Stimulated activated CD8-positive, alpha-beta memory T cell treated with anti-CD3 and anti-CD28 coated beads, Interleukin-12 subunit alpha, Interleukin-12 subunit beta, amount 100 ng/mL, for 24 hours (primary cell): ENCODE data around the gene IQGAP3.

Experiments
- DNase-seq: peaks from one replicate; pipeline ENCODE4 v3.0.0-alpha.2; 2020; ENCODE audit errors: extremely low read depth

Gene IQGAP3

DNA sequence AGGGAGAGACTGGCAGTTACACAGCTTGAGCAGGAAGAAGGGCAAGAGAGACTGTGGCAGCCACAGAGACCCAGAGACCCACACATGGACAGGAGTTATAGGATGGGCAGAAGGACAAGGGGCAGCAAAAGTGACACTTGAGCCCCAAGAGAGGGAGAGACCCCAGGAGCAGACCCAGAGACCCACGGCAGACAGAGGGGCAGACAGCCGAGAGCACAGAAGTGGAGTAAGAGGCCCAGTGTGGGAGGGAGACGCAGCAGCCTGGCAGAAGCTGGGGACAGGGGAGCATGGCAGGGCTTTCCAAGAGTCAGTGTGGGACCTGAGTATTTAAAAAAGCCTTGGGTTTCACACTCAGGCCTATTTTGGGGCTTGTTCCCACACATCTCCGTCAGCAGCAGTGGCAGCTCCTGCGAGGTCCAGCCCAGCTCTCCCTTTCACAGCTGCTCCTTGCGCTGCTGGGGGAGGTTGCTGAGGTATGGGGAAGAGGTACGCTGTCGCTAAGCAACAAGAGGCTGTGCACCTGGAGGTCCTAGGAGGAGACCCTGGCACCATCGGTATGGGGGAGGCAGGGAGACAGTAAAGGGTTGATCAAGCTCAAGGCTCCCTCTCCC, 62.8 kb downstream of the IQGAP3 start:
- no peak for DNase-seq

DNA sequence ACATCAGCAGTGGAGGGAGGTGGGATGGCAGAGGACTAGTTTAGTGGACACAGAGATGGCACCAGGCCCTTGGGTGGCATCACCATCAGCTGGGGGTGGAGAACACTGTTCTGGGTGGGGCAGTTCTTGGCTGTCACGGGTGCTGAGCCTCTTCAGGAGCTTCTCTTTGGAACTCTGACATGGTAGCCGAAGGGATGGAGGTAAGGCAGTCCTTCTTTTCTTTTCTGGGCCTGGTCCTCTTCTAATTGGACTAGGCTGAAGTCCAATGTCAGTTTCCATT, 63.5 kb downstream of the IQGAP3 start:
- no peak for DNase-seq

DNA sequence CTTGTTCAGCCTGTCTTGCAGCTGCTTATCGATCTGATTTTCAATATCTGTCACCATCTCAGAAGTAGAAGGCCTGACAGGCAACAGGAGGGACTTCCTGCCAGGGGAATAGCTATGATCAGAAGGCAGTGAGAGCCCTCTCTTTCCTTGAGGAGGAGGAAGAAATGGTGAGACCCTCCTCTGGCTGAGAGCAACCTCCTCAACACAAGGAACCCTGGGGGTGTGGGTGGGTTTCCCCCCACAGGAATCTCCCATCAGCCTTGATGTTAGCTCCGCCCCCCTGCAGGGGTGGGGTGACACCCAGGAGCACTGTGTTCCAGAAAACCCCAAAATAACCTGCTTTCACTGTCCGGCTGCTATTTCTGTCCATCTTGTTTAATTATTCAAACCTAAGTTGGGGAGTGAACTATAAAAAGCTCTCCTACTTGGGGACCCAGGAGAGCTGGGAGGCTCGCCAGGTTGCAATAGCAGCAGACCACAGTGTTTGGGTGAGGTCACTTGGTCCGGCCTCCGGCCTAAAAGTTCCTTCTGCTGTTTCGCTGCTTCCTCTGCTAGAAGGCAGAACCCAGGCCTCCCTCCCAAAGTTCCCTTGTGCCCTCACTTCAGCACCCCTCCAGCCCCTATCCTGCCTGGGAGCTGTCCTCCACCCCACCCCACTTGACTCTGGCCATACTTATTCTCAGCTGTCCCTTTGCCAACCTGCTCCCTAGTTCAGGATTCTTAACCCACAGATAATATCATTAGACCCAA, 64.0 kb downstream of the IQGAP3 start:
- no peak for DNase-seq

DNA sequence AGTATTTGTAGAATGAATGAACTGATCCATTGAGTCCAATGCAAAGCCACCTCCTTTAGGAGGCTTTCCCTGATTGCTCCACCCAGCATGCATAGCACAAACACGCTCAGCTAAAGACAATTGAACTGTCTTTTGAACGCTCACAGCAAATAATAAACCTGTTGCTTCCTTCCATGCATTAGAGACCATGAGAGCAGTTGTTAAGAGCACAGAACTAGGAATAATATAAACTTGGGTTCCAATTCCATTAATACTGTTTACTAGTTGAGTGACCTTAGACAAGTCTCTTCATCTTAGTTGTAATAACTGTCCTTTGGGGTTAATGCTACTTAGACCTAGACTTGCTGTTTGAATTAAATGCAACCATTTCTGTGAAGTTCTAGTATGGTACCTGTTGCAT, 65.9 kb downstream of the IQGAP3 start:
- DNase-seq = no peak

DNA sequence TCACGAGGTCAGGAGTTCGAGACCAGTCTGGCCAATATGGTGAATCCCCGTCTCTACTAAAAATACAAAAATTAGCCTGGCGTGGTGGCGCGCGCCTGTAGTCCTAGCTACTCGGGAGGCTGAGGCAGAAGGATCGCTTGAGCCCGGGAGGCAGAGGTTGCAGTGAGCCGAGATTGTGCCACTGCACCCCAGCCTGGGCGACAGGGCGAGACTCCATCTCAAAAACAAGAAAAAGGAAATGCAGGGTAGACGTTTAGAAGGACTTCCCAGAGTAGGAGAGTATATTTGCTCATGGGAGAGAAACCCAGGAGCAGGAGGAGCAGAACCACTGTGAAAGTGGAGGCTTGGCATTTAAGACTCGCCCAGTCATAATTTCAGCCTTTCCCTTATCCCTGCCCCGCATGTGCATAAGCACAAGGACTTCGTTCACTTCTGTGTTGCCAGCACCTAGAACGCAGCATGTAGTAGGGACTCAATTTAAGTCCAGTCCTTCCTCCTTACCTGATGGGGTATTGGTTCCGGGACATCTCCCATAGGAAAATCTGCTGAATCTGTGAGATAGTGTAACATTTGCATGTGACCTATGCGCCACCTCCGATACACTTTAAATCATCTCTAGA, 66.6 kb downstream of the IQGAP3 start:
- no peak for DNase-seq

DNA sequence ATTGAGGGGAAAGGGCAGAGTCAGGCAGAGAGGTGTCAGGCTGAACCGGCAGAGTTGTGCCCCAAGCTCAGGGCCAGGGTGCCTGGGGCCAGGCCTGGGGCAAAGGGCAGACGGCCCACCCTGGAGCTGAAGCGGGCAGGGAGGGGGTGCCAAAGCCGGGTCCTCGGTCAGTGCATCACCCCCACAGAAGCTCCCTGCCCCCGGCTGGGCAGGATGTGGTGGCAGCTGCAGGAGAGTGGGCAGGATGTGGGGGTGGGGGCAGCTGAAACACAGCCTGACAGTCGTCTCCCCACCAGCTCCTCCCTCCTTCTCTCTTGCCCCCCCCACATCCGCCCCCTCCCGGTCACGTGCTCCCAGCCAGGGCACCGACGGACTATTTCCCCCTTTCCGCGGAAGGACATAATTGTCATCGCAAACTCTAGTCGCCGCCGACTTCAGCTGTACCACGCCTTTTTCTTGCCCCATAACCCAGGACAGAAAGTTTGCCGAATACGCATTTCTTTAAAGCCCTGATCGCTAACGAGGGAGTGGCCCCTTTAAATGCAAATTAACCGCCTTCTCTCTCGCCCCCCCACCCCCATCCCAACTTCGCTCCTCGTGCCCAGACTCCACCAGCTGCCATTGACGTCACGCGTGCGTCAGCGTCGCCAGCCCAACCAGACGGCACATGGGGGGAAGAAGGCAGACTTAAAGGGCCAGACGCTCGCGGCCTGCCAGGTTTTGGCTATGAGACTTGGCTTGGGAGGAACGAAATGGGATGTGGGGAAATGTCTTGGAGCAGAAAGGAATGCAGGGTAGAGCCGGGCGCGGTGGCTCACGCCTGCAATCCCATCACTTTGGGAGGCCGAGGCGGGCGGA, 67.3 kb downstream of the IQGAP3 start:
- DNase-seq = peak; percentile 95

DNA sequence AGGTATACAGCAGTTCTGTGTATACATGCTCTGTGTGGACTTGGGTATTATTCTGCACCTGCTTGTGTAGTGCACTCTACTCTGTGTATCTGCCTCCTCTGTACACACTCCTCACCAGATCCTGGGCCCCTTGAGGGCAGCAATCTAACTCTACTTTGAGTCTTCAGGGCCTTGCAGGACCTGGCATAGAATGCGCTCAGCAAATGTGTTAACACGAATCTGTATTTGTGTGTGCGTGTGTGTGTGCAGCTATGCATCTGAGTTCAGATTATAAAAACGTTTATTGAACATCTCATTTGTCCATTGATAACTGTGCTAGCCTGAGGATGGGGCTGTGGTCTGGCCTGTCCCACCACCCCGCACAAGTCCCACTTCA, 67.9 kb downstream of the IQGAP3 start:
- DNase-seq = no peak

DNA sequence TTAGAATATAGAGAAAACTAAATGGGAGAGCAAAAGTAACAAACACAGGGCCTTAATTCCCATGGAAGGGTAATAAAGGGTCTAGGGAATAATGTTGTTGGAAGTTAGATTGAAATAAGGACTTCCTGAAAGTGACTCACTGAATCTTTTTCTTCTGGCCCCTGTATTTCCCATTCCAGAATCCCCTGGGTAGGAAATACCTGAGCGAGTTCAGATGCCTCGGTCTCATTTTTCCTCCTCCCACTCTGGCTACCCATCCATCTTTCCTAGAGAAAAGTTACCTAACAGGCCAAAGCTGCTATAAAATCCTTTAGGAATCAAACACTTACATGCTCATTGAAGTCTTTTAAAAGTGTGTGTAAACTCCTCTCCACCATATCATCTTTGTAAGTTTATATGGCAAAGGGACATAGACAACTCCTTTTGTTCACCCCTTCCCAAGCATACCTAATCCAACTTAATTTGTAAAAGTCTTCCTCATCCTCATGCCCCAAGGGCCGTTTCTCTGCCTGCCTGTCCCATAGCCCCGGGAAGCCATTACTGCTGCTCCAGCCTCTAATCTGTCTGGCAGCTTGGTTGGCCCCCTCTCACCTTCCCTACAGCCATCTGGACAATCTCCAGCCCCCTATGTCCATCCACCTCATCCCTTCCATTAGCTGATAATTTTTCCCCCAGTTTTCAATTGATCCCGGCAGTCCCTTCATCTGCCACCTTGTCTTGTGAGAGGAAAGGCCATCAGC, 68.5 kb downstream of the IQGAP3 start:
- no peak for DNase-seq

DNA sequence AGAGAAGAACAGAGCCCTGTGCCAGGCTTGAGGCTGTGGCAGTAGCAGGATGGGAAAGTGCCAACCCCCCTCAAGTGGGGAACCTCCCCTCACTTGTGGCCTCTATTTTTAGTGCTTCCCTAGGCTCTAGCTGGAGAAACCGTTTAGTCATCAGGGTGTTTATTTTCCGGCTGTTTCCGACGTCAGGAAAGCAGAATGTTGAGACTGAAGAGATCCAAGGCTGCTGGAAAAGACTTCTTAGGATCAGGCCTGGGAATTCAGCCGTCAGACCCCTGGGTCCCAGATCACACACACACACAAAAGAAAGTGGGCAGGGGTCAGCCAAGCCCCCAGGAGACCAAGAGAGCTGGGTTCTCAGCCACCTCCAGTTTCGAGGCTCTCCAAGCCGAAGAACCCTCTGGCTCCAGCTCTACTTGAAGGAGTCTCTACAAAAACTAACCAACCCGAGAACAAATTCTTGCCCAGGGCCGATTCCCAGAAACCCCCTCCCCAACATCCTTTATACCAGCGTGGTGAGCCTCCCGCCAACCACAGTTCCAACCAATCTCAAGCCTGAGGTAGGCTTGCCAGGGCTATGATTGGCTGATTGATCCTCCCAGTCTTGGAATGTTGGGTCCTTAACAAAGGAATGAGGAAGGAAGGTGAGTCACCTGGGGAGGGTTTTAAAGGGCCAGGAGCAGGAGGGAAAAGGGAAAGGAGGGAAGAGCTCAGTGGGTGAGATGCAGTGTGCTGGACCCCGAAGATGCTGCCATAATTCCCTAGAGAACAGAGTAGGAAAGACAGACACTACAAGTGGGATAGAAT, 69.3 kb downstream of the IQGAP3 start:
- no peak for DNase-seq

DNA sequence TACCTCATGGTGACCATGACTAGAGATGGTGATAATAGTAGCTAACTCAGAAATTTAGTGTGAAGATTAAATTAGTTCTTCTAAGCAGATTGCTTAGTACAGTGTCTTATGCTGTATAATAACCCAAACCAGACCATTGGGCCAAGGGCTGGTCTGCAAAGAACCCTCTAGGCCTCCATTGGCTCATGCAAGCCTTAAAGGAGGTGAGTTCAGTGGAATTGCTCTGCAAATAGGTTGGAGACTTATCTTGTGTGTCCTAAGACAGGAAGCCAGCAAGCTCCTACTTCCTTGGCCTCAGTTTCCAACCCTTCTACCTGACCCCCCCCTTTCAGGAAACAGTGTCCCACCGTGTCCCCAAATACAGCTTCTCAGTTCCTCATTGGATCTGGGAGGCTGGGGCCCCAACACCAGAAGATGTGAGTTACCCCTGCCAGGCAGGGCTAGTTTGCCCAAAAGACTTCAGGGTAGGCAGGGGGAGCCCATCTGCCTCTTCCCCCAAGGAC, 69.9 kb downstream of the IQGAP3 start:
- DNase-seq = no peak

DNA sequence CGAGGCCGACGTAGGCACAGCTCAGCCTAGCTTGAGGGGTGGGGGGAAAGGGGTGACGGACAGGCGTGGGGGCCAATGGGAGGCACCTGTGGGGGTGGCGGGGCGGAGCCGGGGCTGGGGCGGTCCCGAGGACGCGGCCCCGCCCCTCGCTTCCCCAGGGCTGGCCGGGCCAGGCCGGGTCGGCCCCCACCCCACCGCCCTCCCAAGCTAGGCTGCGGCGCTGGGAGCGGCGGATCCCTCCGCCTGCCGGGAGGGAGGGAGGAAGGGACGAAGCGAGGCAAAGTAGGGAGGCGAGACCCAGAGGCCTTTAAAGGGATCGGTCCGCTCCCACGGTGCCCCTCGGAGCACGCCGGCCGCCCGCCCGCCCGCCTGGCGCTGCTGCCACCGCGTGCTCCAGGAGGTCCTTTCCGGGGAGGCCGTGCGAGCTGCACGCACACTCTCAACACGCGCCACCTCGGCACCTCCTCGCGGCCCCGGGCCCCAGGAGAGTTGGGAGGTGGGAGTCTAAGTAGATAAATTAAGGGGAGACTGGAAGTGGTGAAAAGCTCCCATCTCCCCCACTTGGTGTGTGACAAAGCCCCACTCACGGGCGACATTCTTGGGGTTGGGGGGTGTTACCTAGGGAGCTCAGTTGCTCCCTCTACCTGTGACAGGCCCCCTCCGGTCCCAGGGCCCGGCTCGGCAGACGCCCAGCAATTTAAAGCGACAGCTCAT, 71.4 kb downstream of the IQGAP3 start:
- peak; percentile 83 for DNase-seq

DNA sequence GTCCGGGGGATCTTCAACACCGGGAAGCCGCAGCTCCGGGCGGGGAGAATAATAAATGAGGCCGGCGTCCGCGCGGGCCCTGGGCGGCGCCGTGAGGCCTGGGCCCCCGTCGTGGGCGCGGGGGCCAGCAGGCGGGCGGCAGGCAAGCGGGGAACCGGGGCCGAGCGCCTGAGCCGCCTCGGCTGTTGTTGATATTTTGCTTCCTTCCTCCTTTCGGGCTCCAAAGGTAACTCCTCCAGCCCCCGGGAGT, 71.9 kb downstream of the IQGAP3 start, which contains the start of gene MEF2D:
Gene MEF2D (minus strand): TSS at position 233 of the 250 bp plus-strand sequence. CDS start 17,483 bp downstream, outside the sequence.
- DNase-seq = no peak

DNA sequence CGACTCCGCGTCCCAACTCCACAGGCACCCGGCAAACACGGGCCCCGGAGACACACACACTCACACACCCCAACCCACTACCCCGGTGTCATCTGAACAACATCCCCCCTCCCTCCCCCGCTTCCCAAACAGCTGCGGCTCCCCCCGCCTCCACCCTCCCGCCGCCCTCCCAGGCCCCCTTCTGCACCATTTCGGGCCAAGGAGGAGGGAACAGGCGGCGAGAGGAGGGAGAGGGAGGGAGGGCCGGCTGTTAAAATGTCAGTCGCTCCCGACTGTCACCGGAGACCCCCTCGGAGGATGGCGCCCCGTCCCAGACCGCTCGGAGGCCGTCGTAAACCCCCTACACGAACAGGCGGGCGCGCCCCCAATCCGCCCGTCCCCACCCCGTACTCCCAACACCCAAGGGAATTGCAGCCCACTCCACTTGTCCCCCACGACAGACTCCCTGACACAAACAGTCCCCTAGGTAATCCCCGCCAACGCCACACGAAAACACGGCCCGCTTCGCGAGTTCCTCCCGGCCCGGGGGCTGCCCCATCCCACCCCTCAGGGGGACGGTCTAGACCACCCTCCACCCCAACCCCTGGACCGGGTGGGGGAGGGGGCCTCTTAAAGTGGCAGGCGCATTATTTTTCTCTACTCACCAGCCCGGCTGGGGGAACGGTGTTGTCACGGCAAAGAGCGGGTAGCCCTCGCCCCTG, 72.4 kb downstream of the IQGAP3 start:
- no peak for DNase-seq

DNA sequence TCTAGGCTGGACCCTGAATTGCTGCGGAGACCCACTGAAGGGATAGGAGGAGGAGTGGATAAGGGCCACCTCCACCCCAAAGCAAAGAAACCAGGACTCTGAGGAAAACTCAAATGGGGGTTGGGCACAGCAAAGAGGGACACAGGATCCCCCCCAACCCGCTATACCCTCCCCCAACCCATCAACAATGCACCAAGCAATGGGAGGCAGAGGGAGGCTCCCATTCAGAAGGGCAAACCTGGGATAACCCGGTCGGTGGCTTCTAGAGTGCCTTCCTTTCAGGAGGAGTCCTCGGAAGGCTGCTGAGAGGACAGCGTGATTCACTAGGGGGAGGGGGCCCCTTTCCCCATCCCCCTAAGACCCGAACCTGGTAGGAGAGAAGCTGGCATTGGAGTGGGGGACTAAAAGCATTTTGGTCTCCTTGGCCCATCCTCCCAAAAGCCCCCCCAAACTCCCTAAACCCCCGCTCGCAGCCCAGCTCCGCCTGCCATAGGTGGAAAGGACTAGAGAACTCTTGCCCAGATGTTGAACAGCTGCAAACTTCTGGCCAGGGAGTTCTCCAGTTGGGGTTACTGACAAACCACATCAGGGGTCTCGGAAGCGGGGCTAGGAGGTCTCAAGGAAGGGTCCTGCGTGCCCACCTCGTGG, 73.0 kb downstream of the IQGAP3 start:
- DNase-seq = no peak

DNA sequence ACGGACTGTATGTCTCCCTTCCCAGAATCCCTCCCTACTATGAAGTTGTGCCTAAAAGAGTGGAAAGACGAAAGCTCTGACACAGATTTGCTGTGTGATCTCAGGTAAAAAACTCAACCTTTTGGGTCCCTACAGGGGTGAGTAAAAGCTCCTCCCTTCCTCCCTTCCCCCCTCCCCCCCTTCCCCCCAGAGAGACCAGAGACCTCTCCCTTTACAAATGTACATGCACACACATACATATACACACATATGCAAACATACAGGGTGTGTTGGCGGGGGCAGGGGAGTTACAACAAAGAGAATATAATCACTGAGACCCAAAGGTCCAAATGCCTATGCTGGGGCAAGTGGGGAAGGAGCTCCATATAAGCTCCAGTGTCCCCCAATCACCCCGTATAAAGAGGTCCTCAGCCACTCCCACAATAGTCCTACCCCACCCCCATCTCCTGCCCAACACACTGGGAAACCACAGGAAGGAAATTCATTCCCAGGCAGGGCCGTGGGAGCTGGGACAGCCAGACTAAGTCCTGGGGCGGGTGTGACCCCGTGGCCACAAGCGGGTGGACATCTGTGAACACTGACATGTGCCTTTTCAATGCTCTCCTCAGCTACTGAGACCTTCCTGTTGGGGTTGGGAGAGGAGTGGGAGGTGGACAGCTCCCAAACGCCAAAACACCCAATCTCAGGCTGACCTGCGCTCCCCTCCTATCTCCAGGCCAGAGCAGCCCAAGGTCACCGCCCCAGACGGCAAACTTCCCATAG, 73.8 kb downstream of the IQGAP3 start:
- no peak for DNase-seq

DNA sequence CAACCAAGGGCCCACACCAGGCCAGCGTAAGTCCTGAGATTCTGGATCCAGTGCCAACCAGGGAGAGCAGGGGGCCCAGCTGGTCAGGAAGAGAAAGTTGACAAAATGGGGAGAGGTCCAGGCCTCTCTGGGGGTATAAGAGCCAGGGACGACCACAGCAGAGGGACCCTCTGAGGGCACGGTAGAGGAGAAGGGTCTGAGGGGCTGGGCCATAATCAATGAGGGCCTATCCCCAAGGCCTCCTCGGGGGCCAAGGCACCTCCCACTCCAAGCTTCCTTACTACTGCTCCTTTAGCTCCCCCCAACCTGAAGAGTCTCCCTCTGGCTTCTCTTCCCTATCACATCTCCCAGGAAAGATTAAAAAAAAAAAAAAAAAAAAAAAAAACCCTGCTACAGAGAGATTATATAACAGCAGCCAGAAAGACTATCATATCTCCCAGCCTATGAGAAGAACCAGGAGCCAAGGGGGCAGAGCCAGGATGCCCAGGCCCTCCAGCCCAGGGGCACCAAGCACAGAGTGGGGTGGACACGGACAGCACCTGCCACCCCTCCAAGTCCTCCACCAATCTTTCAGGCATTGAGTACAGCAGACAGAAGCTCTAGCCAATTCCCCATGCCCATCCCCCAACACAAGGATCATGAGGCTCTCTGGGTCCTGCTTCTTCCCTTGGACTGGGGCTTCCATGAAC, 74.5 kb downstream of the IQGAP3 start:
- DNase-seq = no peak

DNA sequence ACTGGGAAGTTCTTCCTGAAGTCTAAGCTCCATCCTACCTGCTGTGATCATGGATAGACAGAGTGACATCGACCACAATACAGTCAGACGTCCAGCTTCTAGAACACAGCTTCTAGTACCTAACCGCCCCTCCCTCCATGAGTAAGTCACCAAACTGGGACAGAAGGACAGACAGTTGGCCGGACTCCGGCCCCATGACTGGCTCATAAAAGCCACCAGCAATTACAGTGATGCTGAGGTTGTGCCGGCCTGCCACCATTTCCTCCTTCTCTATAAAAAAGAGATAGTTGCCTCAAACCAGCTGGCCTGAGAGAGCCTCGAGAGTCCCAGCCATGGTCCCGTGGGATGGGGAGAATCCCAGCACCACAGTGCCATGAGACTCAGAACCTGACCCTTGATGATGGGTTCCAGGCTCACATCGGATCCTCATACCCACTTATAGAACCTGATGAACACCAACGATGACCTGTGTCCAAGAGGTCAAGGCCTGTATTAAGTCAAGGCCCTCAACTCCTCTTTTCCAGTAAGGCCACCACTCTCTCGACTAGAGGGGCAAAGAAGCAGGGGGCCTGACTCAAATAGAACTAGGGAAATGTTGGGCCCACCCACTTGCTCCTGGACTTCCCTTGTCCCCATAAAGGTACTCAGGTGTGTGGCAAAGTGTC, 75.2 kb downstream of the IQGAP3 start:
- DNase-seq = no peak
